Neural progenitor cell (in vitro differentiated cells): ENCODE results near the gene CCDC33. TPM values are rescaled to one million over a fixed set of nuclear protein-coding genes. Genes with fewer than 3 reads are reported as not detected.

Experiments
- DNase-seq: peaks from one replicate; pipeline ENCODE4 v3.0.0-alpha.2; 2016; ENCODE audit warnings: low spot score
- H2AFZ ChIP-seq: fragments of 200-600 bp; sonication (generic); replicated peaks from 2 replicates; pipeline ENCODE4 v1.6.1; 2016; ENCODE audit warnings: antibody characterized with exemption
- H3F3A ChIP-seq: fragments of 200-600 bp; sonication (generic); 2 replicates; pipeline ENCODE4 v1.6.1; 2016; ENCODE audit warnings: antibody characterized with exemption, low read depth
- H3K27ac ChIP-seq: fragments of 200-600 bp; sonication (generic); 2 replicates; pipeline ENCODE4 v1.5.1; 2016; ENCODE audit warnings: mild to moderate bottlenecking
- H3K27me3 ChIP-seq: fragments of 200-600 bp; sonication (generic); 2 replicates; pipeline ENCODE4 v1.6.1; 2016; ENCODE audit warnings: mild to moderate bottlenecking, moderate library complexity
- H3K36me3 ChIP-seq: fragments of 200-600 bp; sonication (generic); 2 replicates; pipeline ENCODE4 v1.5.1; 2016
- H3K4me1 ChIP-seq: fragments of 200-600 bp; sonication (generic); 2 replicates; pipeline ENCODE4 v1.6.1; 2016; ENCODE audit warnings: mixed run types
- H3K4me2 ChIP-seq: fragments of 200-600 bp; sonication (generic); 2 replicates; pipeline ENCODE4 v1.6.1; 2016
- H3K4me3 ChIP-seq: fragments of 200-600 bp; sonication (generic); 2 replicates; pipeline ENCODE4 v1.5.1; 2016
- H3K79me2 ChIP-seq: fragments of 200-600 bp; sonication (generic); 2 replicates; pipeline ENCODE4 v1.6.1; 2016; ENCODE audit warnings: low read depth
- H3K9ac ChIP-seq: fragments of 200-600 bp; sonication (generic); 2 replicates; pipeline ENCODE4 v1.6.1; 2016
- H3K9me3 ChIP-seq: fragments of 200-600 bp; sonication (generic); 2 replicates; pipeline ENCODE4 v1.5.1; 2016; ENCODE audit warnings: low read depth
- H4K20me1 ChIP-seq: fragments of 200-600 bp; sonication (generic); 2 replicates; pipeline ENCODE4 v1.6.1; 2016; ENCODE audit warnings: low read depth
- H3K27ac Mint-ChIP-seq: 3 replicates; pipeline ENCODE4 v1.8.0; 2021; ENCODE audit warnings: mixed read lengths
- H3K27me3 Mint-ChIP-seq: 2 replicates; pipeline ENCODE4 v1.8.0; 2022; ENCODE audit warnings: low read depth, mild to moderate bottlenecking, inconsistent platforms, moderate library complexity, mixed read lengths; ENCODE audit not compliant: insufficient read depth
- H3K36me3 Mint-ChIP-seq: 3 replicates; pipeline ENCODE4 v1.8.0; 2021; ENCODE audit warnings: mixed read lengths
- H3K4me1 Mint-ChIP-seq: 3 replicates; pipeline ENCODE4 v1.8.0; 2021; ENCODE audit warnings: mixed read lengths
- H3K4me3 Mint-ChIP-seq: 3 replicates; pipeline ENCODE4 v1.8.0; 2021; ENCODE audit warnings: mild to moderate bottlenecking, moderate library complexity, mixed read lengths
- H3K9me3 Mint-ChIP-seq: 3 replicates; pipeline ENCODE4 v1.8.0; 2020; ENCODE audit warnings: mixed read lengths
- CTCF ChIP-seq: fragments of 200-600 bp; sonication (generic); IDR thresholded peaks from 2 replicates; pipeline ENCODE4 v1.5.1; 2017; ENCODE audit warnings: antibody characterized with exemption, mild to moderate bottlenecking
- EZH2 ChIP-seq: fragments of 200-600 bp; sonication (generic); IDR thresholded peaks from 2 replicates; pipeline ENCODE4 v1.6.1; 2017; ENCODE audit warnings: antibody characterized with exemption, mild to moderate bottlenecking, moderate library complexity
- EZH2phosphoT487 ChIP-seq: fragments of 200-600 bp; sonication (generic); IDR thresholded peaks from 2 replicates; pipeline ENCODE4 v1.6.1; 2017; ENCODE audit warnings: antibody characterized with exemption
- total RNA-seq: library from RNA; depleted of rRNA; stranded (reverse); fragments of >200 nt; gene quantifications from 2 replicates; pipeline ENCODE4 v1.2.3, GENCODE V29; 2015; ENCODE audit warnings: low replicate concordance

The CCDC33 gene
- total RNA-seq, 1 donor from 2014 or later, result not detected

- Histone ChIP-seq H3K36me3 (no peaks in the 10 kb centered on the region), H3F3A (peaks cover 19% of the 10 kb centered on the region), H3K27ac (no peak overlapping the region), H3K4me1 (peaks cover 15% of the 10 kb centered on the region), H3K9me3 (no peaks in the 10 kb centered on the region), H3K4me3 (no peak overlapping the region), H2AFZ (no peak overlapping the region), H3K9ac (no peak overlapping the region), H4K20me1 (no peaks in the 10 kb centered on the region), H3K79me2 (no peaks in the 10 kb centered on the region), H3K27me3 (peaks cover 27% of the 10 kb centered on the region), H3K4me2 (no peak overlapping the region)
- peaks cover 21% of the 10 kb centered on the region for H3K4me1 Mint-ChIP-seq
- DNase-seq, result peak; percentile 86
- TF ChIP-seq EZH2, result no peak
- TF ChIP-seq CTCF, result peak; percentile 91
- H3K9me3 Mint-ChIP-seq, result no peaks in the 10 kb centered on the region
- no peaks in the 10 kb centered on the region for H3K36me3 Mint-ChIP-seq
- H3K27ac Mint-ChIP-seq, result no peak overlapping the region
- peaks cover 17% of the 10 kb centered on the region for H3K27me3 Mint-ChIP-seq
- peak overlapping the region; percentile 86 for H3K4me3 Mint-ChIP-seq
These were observed 139.2 kb downstream of the CCDC33 start for GRCh38 chr15:74375303-74375693.

GRCh38 chr15:74376226-74376625 is 140.1 kb downstream of the CCDC33 start:
- Histone ChIP-seq H3K79me2 (no peaks in the 10 kb centered on the region), H3K9me3 (no peaks in the 10 kb centered on the region), H3F3A (peaks cover 16% of the 10 kb centered on the region), H4K20me1 (no peaks in the 10 kb centered on the region), H2AFZ (no peak overlapping the region), H3K27me3 (peaks cover 27% of the 10 kb centered on the region), H3K4me3 (no peak overlapping the region), H3K4me1 (peaks cover 6% of the 10 kb centered on the region), H3K27ac (no peak overlapping the region), H3K36me3 (no peaks in the 10 kb centered on the region), H3K9ac (no peak overlapping the region), H3K4me2 (no peak overlapping the region)
- no peak for DNase-seq
- peaks cover 17% of the 10 kb centered on the region for H3K4me1 Mint-ChIP-seq
- H3K27ac Mint-ChIP-seq, result no peak overlapping the region
- no peak for TF ChIP-seq EZH2
- no peak for TF ChIP-seq CTCF
- H3K36me3 Mint-ChIP-seq, result no peaks in the 10 kb centered on the region
- H3K9me3 Mint-ChIP-seq, result no peaks in the 10 kb centered on the region
- H3K4me3 Mint-ChIP-seq, result no peak overlapping the region
- H3K27me3 Mint-ChIP-seq, result peaks cover 13% of the 10 kb centered on the region

GRCh38 chr15:74376825-74377581 is 140.9 kb downstream of the CCDC33 start:
- TF ChIP-seq CTCF (no peak), EZH2 (no peak), EZH2phosphoT487 (no peak)
- no peak overlapping the region for H3K27ac Mint-ChIP-seq
- no peak for DNase-seq
- peaks cover 15% of the 10 kb centered on the region for H3K4me1 Mint-ChIP-seq
- Histone ChIP-seq H3K27me3 (peaks cover 27% of the 10 kb centered on the region), H3K36me3 (no peaks in the 10 kb centered on the region), H3K4me2 (no peak overlapping the region), H3K9ac (no peak overlapping the region), H4K20me1 (no peaks in the 10 kb centered on the region), H2AFZ (no peak overlapping the region), H3K27ac (no peak overlapping the region), H3K9me3 (no peaks in the 10 kb centered on the region), H3F3A (peaks cover 12% of the 10 kb centered on the region), H3K4me1 (no peaks in the 10 kb centered on the region), H3K79me2 (no peaks in the 10 kb centered on the region), H3K4me3 (no peak overlapping the region)
- no peaks in the 10 kb centered on the region for H3K36me3 Mint-ChIP-seq
- H3K27me3 Mint-ChIP-seq, result peaks cover 12% of the 10 kb centered on the region
- no peaks in the 10 kb centered on the region for H3K9me3 Mint-ChIP-seq
- no peak overlapping the region for H3K4me3 Mint-ChIP-seq
